Measurements from ENCODE around the gene GSTM1.

The GSTM1 gene

DNA sequence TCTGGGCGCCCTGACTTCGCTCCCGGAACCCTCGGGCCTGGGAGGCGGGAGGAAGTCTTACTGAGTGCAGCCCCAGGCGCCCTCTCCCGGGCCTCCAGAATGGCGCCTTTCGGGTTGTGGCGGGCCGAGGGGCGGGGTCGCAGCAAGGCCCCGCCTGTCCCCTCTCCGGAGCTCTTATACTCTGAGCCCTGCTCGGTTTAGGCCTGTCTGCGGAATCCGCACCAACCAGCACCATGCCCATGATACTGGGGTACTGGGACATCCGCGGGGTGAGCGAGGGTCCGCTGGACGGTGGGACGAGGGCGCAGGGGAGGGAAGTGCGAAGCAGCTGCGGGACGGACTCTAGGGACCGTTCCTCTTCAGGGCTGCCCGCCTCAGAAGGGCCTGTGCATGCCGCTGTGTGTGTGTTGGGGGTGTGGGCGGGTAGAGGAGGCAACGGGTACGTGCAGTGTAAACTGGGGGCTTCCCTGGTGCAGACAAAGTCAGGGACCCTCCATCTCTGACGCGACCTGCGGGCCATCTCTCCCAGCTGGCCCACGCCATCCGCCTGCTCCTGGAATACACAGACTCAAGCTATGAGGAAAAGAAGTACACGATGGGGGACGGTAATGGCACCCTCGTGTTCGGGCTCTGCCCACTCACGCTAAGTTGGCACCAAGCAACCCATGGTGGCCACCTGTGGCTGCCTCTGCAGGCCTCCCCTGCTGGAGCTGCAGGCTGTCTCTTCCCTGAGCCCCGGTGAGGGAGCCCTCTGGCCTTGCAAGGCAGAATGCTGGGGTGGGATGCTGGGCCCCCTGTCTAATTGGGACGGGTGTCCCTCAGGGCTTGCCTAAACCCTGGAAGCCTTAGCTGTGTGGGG is at the start of gene GSTM1:
Gene GSTM1 (plus strand): TSS at position 177 of the 859 bp plus-strand sequence. CDS start 57 bp downstream, at position 234.
- no peak for DNase-seq

DNA sequence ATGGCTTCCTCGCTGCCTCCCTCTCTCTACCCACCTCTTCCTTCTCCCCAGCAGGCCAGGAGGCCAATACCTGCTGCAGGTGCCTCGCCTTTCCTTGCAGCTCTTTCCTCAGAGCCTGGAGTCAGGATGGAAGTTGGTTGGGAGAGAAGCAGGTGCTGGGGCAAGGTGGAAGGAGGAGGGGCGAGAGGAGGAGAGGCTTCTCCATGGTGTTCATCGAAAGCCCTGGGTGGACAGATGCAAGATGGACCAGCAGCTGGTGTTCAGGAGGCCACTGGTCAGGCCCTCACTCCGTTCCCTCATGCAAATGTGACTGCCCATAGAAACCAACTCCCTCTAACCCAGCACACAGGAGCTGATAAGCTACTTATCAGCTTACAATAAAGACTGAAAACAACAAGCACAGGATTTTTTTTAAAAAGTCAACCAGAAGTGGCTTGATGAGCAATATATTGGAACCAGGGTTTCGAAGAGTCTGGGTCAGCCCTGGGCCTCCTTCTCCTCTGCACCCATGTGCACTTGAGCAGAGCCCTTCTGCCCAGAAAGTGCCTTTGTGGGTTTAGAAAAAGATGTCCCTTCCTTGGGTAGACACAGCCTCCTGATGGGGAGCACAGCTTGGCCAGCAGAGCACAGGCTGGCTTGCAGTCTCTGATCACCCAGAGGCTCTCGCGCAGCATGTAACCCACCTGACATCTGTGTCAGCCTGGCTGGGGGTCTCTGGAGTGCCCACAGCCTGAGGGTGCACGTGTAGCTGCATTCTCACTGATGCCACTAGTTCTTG is 48.4 kb upstream of the GSTM1 start:
- no peak for DNase-seq

DNA sequence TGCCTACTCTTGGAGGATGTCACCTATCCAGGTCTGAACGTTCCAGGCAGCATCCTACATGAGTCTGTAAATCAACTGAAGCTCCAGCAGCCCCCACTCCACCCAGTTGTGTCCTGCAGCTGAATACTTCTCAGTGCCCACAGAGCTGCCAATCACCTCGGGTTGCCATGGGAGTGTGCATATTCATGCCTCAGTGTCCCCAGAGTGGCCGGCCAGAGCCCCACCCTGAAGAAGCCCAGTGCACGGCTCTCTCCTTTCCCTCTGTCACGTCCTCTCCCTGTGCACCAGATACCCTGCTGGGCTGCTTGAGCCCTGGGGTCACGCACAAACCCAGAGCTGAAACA is 47.8 kb upstream of the GSTM1 start:
- no peak for DNase-seq

DNA sequence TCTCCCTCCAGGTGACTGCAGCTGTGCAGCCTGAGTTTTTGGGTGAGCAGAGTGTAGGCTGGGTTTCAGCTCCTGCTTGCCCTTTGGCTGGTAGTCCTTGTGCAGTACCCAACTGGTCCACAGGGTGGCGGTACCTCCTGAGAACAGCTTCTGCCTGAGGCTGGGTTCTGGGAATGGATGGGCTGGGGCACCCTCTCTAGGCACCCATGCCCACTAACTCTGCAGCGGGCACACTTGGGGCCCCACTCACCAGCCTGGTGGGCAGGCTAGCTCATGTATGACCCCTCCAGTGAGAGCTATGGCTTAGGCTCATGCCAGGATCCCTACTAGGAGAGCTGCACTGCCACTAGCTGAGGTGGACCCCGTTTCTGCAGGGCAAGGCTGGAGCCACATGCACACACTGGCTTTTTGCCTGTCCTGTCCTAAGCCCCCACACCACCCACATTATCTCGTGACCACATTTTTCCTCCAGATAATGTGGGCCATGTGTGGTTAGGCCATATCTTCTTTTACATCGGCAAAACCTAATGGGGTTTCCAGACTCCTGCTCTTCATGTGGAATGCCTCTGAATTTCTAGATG is 47.2 kb upstream of the GSTM1 start:
- DNase-seq: peak; percentile 32

DNA sequence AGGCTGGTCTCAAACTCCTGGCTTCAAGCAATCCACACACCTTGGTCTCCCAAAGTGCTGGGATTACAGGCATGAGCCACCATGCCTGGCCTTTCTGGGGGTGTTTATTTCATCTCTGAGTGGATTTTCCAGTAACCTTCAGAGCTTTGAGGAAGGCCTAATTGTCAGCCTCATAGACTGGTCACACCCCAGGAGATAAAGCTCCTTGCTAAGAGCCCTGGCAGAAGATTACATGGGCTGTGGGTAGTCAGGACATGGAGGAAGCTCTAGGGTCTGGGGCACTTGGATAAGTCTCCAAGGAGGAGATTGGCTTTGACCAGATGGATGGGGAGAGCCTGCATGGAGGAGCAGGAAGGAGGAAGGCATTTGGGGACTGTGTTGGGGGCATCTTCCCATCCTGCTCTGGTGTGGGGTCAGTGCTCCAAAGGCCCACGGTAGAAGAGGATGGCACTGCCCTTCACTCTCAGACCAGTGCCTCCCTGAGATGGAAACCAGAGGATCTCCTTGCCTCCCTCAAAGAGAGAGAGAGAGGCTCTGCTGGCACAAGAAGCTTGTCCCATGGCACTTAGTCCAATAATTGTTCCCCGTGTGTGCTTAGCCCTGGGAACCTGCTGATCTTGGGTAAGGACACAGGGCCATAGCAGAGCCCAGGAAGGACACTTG is 46.4 kb upstream of the GSTM1 start:
- DNase-seq: no peak

DNA sequence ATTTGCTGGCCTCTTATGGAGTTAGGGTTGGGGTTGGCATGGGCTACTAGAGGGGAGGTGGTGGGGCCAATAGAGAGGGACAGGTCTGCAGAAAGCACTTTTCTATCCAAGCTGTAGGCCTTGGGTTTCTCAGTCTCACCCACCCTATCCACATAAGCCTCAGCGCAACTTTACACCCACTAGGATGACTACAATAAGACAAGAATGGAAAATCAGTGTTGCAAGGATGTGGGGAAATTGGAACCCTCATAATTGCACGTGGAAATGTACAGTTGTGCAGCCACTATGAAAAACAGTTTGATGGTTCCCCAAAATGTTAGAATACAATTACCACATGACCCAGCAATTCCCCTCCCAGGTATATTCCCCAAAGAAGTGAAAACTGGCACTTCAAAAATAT is 45.8 kb upstream of the GSTM1 start:
- DNase-seq: no peak

DNA sequence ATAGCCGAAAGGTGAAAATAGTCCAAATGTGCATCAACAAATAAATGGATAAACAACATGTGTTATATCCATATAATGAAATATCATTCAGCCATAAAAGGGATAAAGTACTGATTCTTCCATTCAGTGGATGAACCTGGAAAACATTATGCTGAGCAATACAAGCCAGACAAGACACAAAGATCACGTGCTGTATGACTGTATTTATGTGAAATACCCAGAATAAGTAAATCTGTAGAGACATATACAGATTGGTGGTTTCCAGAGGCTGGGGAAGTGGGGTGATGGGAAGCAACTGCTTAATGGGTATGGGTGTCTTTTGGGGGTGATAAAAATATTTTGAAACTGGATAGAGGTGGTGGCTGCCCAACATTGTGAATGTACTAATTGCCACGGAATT is 45.0 kb upstream of the GSTM1 start:
- peak; percentile 19 for DNase-seq

DNA sequence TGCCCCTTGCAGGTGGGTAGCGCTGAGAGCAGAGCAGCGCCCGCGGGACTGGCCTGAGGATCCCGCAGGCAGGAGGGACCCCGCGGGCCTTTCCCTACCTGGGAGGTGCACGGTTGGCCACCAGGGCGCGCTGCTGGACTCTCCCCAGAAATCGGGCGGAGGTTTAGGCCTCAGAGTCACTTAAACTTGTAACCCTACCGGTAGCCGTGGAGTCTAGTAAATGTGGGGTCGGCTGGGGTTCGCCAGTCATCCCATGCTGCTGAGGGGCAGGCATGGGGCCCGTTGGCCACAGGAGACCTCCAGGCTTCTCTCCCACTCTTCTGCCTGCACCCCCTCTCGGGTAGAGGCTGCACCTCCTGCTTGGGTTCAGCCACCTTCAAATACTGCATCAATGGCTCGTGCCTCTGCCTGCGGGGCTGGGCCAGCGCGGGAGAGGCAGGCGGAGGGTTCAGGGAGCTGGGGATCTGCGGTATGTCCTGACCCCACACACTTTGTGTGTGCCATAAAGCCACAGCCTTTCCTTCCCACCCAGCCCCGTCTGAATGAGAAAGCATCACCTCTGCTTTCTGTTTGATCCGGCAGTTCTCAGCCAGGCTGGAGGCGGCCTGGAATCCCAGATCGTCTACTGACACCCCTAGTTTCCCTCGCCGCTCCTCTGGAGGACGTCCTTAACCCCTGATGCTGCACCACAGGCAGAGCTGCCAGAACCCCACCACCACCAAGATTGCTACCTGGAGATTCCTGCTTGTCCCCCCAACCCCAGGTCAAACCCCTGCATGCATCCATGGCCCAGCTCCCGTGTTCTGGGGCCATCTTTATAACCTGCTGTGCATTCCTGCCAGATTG is 44.0 kb upstream of the GSTM1 start:
- peak; percentile 53 for DNase-seq

DNA sequence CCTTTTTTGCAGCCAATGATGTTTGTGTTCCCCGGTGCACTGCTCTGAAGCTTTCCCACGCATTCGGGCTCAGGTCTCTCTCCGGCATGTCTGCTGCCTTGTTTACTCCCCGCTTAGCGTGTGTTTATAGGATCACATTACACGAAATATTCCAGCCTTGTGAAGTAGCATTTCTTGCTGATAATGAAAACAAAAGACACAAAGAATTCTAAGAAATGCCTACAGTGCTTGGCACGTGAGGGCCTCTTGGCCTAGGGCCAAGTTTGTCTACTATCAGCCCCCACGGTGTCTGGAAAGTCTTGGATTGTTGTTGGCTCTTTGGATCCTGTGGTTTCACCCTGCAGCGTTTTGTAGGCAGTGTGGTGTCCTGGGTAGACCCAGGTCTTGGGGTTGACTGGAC is 42.9 kb upstream of the GSTM1 start:
- DNase-seq: no peak

DNA sequence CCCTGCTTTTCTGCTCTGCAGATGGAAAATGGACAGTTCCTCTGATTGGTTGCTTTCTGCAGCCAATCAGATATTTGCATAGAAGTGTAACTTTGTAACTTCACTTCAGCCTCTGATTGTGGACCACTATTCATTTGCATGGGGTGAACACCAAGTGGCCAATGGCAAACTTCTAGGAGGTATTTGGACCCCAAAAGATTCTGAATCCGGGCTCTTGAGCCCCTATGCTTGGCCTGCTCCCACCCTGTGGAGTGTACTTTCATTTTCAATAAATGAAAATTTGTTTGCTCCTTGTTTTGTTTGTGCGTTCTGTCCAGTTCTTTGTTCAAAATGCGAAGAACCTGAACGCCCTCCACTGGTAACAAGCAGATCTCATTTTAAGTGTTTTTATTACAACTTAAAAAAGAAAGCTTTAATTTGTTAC is 38.1 kb upstream of the GSTM1 start:
- DNase-seq: peak; percentile 57

DNA sequence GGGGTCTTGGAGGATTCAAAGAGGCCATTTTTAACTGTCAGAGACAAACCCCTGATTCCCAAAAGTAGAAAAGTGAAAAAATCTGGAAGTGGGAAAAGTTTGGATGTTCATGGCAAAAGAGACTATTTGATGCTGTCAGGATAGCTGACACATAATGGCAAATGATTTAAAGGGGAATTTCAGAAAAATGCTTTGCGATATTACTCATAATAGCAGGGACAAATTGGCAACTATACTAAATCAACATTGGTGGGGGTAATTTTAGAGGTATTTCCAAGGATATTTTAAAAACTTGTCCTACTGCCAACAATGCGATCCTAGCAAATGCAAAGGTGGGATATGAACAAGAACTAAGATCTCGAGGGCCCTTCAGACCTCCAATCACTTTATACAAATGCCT is 37.0 kb upstream of the GSTM1 start:
- no peak for DNase-seq

DNA sequence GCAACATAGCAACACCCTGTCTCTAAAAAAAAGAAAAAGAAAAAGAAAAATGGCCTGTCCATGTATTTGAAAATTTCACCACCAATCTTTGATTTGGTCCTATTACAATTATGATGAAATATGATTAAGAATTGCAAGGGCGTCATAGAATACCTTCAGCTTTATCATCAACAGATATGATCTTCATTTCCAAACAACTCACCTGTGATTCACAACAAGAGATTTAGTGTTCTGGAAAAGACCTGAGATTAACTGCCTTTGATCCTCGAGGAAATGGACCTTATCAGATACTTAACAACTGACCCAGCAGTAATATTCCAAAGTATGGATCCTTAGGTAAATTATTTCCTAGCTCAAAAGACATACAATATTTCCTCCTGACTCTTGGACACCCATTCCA is 35.2 kb upstream of the GSTM1 start:
- no peak for DNase-seq

DNA sequence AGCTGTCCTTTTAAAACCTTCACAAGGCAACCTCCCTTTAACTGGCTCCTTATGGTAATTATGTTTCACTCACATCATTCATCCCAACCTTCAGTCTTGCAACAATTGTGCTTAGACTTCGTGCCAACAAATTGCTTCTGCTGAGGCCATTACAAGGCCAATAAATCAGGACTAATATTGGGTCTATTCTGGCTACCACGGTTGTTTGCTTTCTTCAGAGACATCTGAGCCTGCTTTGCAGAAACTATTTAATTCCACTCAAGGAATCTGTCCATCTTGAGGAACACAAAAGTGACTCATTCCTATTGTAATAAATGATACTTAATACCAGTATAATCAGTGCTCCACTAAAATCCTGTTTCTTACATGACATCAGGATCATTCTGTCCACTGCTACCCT is 34.3 kb upstream of the GSTM1 start:
- DNase-seq: no peak

DNA sequence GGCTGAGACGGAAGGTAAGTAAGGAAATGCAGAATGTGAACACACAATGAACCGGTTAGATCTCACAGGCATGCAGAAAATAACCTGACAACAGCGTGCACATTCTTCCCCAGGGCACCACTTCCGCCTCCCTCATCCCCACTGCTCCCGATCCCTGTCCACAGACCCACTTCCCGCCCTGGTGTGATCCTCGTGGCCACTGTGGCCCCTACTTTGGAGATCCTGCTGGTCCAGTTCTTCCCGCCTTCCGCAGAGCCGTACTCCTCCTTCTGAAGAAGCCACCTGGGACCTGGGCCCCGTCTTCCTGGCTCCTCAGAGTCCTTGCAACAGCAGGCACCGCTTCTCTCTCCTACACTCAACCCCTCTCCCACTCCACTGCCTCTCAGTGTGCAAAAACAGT is 33.1 kb upstream of the GSTM1 start:
- DNase-seq: no peak

DNA sequence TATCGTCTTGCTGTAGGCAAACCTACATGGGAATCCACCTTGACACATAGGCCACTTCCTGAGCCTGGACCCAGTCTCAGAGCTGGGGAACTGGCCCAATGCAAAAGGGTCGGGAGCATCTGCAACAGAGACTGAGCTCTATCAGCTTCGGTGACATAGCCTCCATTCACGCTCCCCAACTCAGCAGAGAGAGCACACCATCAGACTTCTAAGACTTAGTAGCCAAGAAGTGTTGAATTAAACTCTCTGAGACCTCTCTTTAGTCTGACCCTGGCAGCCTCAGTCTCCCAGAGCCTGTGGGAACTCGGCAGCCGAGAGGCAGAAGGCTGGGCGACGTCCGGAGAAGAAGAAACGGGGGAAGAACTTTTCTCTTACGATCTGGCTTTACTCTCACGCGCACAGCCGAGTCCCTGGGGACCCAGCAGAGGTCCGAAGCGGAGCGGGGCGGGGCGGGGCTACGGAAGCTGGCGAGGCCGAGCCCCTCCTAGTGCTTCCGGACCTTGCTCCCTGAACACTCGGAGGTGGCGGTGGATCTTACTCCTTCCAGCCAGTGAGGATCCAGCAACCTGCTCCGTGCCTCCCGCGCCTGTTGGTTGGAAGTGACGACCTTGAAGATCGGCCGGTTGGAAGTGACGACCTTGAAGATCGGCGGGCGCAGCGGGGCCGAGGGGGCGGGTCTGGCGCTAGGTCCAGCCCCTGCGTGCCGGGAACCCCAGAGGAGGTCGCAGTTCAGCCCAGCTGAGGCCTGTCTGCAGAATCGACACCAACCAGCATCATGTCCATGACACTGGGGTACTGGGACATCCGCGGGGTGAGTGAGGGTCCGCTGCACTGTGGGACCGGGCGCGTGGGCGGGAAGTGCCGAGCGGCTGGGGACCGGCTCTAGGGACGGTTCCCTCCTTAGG is 31.8 kb upstream of the GSTM1 start, which contains the start of gene GSTM4:
Gene GSTM4 (plus strand): TSS at position 485 of the 905 bp plus-strand sequence. CDS start 291 bp downstream, at position 776.
- DNase-seq: peak; percentile 53

DNA sequence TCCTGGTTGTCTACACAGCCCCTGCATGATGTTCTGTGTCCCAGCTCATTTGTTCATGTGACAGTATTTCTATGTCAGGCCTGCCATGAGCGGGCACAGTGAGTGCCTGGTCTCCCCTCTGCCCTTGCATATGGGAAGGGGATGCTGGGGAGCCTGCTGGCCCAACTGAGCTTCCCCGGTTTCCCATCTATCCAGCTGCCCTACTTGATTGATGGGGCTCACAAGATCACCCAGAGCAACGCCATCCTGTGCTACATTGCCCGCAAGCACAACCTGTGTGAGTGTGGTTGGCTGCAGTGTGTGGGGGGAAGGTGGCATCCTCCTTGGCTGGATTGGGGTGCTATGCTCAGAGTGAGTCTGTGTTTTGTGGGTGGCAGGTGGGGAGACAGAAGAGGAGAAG is 30.2 kb upstream of the GSTM1 start:
- no peak for DNase-seq

DNA sequence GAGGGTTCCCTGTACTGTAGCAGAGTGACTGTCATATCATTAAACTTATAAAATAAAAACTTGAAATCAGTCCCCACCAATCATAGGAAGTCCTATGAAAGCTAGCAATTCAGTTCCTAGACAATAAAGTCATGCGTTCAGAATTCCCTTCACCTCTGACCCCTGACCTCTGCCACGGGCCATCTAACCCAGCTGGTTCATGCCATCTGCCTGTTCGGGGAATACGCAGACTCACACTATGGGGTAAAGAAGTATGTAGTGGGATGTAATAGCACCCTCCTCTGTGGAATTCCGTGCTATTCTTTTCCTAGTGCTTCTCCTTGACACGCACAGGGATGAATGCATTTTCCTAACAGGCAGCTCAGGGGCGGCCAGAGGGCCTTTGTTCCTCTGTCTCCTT is 29.6 kb upstream of the GSTM1 start:
- DNase-seq: no peak

DNA sequence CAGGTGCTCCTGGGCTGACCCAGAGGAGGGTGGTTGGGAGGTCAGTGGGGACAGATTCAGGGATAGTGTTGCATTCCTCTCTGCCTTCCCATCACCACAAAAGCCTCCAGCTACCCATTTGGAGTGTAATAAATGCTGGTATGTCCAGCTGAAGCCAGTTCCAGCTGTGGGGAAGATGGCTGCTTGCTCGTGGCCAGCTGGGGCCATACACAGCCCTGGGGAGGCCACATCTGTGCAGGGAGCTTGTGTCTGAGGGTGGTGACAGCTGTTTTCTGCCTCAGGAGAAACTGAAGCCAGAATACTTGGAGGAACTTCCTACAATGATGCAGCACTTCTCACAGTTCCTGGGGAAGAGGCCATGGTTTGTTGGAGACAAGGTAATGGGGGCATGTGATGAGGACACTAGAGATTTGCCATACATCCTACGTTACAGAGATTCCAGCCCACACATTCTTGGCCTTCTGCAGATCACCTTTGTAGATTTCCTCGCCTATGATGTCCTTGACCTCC is 29.0 kb upstream of the GSTM1 start:
- DNase-seq: no peak

DNA sequence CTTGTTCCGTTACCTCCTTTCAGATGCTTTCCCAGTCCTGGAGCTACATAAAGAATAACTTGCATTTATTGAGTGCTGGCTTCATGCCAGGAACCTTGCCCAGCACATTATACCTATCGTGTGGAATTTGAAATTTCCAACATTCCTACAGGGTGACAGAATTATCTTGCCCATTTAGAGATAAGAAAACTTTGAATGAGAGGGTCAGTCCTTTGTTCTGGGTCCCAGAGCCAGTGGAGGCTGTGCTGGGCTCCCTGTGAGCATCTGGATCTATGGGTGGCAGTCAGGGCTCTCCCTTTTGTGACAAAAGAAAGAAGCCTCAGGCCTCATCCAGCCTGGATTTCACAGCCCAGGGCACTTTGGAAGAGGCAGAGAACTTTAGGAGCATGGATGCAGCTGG is 28.5 kb upstream of the GSTM1 start:
- no peak for DNase-seq

DNA sequence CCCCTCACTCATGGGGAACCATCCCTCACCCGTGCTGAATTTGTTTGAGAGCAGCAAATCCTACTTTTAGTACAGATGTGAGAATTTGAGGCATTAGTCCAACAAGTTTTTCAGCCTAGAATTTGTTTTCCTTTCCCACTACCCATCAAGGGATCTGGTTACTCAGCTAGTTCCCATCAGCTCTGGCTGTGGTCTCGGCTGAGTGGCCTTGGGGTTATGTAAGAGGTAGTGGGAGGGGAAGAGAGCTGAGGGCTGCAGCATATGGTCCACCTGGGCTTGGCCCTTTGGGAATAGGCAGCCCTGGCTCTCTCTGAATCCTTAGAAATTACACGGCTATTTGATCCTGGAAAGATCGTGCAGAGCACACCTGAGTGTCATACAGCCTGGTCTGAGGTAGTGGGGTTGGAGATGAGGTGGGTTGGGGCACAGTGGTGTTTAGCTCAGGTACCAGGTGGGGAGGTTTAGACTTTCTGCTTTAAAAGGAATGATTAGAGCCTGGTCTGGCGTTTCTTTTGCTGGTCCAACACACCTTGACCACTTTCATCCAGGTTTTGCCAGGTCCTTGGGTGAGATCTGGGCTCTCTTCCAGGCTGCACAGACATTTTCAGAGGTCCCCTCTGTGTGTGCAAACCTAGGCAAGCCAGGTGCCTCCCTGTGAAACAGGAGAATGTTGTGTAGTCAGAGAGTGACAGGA is 27.5 kb upstream of the GSTM1 start:
- DNase-seq: no peak
